HG02571 (cell line): ENCODE data around the gene HIBCH.
"Not testable (repeated sequence)": the region's sequence is repeated elsewhere in the genome, so short reads cannot be mapped to it uniquely, and the experiment has no call there.

Source experiments
- ATAC-seq: cut with Tn5 transposase; IDR thresholded peaks from one replicate; pipeline ENCODE4 v1.9.1; 2021; ENCODE audit warnings: mild to moderate bottlenecking, moderate library complexity; ENCODE audit not compliant: unreplicated experiment

HIBCH gene

DNA sequence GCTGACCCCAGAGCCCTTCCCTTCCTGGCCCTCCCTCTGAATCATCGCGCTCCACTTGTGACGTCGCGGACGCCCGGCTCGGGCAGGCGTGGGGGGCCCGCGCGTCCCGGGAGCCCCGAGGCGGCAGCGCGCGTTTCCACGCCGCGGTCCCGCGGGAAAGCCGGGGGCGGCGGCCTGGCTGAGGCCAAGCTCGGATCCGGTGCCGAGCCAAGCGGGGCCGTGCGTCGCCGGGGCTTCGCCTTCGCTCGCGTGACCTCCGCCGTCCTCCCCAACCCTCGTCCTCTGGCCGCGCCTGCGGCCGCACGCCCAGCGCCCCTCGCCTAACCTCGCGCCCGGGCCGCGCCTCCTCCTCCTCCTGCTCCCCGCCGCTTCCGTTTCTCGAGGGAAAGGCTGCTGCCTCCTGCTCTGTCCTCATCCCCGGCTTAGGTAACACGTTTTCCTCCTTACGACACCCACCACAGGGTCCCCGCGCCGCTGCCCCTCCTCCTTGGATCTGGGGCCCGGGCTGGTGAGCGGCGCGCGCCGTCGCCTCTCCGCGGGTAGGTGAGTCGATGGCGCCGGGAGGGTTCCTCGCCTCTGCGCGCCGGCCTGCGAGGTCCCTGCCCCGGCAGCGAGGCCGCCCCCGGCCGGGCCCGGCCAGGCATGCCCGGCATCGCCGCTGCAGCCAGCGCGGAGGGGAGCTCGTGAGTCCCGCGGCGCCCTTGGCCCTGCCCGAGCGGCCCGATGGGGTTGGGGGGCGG, 24.1 kb upstream of the HIBCH start, which contains the start of gene INPP1:
INPP1 (plus strand) TSS at position 54 of the 740 bp plus-strand sequence. CDS start 16,514 bp downstream, outside the sequence.
- ATAC-seq, result peak; percentile 47

DNA sequence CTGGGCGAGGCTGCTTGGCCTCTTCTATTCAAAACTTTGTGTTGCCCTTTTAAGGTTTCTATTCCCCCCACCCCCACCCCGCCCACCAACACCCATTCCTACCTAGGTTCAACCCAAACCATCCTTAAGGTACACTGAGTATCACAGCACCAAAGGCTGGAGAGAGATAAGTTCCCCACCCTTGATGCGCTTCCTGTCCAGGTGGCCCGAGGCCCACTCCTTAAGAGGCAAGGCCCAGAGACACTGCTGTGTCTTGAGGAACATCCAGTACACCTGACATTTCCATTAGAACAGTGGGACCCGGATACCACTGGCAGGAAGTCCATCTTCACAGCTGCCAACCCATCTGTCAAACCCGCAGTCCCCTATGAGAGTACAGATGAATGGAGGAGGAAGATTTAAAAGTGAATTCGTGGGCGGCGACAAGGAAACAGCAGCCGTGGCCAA, 23.5 kb upstream of the HIBCH start:
- ATAC-seq, result no peak

DNA sequence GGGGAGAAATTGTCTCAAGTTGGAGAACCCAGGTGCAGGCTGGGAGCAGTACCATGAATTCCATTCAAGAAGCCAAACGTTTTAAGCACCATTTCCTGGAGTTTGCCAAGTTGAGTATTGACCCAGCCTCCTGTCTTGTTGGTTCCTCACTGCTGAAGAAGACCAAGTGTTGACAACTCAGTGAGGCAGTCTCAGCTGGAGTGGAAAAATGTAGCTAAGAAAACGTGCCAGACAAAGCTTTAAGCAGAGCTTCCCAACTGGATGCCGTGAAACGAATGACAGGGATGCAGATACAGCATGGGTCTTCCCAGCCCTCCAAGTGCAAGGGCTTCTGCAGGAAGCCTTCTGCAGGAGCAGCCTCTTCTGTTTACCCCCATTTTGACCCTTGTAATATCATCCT, 23.0 kb upstream of the HIBCH start:
- ATAC-seq, result no peak

DNA sequence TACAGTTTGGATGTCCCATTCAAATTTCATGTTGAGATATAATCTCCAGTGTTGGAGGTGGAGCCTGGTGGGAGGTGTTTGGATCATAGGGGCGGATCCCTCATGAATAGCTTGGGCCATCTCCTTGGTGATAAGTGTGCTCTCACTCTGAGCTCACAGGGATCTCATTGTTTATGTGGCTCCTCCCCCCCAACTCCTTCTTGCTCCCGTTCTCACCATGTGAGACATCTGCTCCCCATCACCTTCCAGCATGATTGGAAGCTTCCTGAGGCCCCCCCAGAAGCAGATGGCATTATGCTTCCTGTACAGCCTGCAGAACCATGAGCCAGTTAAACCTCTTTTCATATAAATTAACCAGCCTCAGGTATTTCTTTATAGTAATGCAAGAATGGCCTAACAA, 20.7 kb upstream of the HIBCH start:
- no peak for ATAC-seq

DNA sequence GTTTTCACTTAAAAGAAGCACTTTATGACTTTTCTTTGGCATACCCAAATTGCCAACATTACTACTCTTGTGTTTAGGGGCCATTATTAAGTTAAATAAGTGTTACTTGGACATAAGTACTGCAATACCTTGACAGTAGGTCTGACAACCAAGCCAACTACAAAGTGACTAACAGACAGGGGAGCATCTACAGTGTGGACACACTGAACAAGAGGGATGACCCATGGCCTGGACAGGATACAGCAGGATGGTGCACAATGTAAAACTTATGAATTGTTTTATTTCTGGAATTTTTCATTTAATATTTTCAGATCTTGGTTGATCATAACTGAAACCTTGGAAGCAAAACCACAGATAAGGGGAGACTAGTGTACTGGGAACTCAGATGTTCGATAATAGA, 19.8 kb upstream of the HIBCH start:
- no peak for ATAC-seq

DNA sequence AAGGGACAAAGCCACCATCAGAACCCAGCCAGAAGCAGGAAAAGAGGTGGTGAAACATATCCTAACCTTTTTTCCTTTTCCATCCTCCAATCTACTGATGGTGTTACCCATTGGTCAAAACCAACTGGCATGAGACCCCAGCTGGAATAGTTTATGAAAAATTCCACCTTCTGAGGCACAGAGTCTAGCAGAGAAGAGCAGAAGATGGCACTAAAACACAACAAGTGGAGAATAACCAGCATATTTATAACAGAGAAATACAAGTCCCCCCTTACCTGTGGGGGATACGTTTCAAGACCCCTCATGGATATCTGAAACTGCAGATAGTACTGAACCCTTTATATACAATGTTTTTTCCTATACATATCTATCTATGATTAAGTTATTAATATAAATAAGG, 18.8 kb upstream of the HIBCH start:
- ATAC-seq, result no peak

DNA sequence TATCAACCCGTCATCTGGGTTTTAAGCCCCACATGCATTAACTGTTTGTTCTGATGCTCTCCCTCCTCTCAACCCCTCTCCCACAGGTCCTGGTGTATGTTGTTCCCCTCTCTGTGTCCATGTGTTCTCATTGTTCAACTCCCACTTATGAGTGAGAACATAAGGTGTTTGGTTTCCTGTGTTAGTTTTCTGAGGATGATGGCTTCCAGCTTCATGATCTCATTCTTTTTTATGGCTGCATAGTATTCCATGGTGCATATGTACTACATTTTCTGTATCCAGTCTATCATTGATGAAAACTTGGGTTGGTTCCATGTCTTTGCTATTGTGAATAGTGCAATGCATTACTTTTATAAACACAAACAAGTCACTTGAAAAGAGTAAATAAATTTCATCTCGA, 16.8 kb upstream of the HIBCH start:
- no peak for ATAC-seq

DNA sequence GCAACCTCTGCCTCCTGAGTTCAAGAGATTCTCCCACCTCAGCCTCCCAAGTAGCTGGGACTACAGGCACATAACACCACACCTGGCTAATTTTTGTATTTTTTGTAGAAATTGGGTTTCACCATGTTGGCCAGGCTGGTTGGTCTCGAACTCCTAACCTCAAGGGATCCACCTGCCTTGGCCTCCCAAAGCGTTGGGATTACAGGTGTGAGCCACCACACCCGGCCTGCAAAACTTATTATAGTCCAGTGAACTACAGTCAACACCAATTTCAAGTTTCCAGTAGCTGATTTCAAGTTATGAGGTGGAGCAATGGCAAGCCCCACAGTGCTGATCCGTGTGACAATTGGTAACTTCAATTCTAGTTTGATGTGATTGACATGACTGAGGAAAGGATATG, 16.0 kb upstream of the HIBCH start:
- ATAC-seq, result not testable (repeated sequence)

DNA sequence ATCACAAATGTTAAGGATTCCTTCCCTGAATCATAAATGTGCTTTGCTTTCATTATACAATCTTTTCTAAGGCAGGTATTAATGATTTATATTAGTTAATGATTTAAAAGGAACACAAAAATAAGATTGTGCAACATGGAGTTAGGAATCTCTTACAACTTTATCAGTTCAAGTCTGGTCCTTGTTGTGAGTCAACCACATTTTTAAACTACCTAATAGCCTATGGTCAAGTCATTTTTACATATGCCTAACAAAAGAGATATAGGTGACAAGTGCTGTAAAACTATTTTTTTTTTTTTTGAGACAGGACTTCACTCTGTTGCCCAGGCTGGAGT, 15.6 kb upstream of the HIBCH start:
- ATAC-seq, result no peak

DNA sequence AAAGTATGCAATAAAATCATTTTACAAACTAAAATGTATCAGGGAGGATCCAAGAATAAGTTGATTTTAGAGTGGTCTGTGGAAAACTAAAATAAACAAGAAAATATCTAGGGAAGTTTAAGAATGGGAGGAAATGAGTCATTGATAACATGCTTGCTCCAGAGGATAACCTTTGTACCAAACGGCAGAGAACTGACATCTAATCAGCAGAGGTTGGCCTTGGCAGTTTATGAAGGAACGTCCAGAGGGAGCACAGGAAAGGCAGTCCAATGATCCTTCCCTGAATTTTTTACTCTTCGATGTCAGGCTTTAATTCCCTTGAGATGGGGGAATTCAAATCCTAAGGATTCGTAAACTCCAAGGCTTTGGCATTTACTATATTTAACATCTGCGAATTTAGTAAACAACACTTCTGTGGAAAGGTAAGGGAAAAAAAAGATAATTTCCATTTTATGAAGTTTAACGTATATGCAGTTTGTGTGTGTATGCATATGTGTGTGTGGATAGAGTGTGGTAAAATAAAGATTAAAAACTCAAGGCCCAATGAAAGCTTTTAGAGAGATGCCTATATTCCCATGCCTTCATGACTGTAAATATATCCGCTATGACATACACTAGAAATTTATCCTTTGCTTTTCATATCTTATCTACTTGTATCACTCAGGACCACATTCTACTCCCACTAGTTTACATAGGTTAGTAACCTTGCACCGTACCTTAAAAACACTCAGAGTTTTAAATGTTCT, 15.0 kb upstream of the HIBCH start:
- no peak for ATAC-seq

DNA sequence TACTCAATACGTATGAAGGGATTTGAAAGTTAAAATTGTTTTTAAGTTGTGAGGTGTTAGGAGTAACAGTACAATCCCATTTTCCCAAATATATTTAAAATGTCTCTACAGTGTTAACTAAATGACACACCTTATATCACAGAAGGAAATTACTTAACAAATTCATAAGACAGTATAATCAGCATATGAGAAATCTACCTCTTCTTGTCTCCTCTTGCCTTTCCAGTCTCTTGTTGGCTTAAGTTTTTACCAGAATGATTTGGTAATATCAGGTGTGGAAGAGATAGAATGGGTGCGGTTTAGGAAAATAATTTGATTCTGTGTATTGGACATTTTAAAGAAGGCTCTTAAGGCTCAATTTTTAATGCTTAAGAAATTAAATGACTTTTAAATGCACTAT, 14.3 kb upstream of the HIBCH start:
- no peak for ATAC-seq

DNA sequence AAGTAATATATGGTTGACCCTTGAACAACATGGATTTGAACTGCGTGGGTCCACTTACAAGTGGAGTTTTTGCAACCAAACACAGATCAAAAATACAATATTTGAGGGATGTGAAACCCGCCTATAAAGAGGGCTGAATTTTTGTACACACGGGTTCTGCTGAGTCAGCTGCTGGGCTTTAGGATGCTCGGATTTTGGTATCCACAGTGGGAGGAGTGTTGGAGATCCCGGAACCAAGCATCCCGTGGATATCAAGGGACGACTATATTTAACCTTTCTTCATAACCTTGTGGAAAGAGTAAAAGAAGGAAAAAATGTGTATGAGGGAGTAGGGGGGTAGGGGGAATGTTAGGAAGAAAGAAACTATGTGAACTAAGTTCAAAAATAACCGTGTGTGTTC, 13.8 kb upstream of the HIBCH start:
- no peak for ATAC-seq

DNA sequence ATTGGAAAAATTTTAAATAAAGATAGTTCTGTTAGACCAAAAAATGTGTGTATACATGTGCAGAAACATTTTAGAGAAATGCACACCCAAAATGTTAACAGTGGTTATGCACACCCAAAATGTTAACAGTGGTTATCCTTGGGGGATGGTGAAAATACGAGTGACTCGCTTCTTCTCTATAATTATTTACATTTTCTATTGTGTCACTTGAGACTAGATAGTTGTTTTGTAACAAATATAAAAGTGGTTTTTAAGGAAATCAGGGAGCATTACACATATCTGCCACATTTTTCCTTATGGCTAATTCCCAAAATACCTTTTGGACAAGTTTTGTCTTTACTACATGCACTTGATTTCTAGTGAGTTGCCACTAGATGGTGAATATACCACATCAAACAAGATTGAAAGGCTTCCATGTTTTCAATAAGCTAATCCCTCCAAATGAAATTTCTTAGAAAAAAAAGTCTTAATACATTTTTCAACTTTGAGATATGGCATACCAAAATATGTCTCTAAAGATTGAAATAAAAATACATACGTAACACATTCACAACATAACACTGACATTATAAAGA, 9.0 kb upstream of the HIBCH start:
- ATAC-seq, result no peak

DNA sequence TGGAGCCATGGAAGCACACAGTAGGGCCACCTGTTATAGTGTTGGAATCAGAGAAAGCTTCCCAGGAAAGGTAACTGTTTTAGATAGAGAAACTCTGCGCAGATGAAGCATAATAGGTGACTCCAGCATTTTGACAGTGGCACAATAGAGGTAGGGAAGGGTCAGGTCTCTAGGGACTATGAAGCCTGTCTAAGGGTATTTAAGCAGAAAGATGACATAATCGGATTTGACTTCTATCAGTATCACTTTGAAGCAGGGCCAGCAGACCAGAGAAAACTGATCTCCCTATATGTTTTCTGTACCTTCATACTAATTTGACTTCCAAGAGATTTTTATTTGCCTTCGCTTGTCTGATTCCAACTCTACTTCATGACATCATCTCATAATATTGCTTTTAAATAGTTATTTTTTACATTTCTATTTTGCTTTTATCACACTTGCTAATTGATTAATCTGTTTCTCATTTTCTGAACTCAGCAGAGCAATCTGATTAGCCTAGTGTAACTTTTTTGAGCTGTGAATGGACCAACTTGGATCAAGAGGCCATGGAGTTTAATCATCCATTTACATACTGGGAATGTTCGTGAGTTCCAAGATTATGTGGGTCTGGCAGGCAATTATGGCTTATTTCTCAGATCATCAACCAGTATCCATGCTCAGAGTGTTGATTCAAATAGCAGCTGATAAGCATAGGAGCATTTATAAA, 8.4 kb upstream of the HIBCH start:
- ATAC-seq, result no peak

DNA sequence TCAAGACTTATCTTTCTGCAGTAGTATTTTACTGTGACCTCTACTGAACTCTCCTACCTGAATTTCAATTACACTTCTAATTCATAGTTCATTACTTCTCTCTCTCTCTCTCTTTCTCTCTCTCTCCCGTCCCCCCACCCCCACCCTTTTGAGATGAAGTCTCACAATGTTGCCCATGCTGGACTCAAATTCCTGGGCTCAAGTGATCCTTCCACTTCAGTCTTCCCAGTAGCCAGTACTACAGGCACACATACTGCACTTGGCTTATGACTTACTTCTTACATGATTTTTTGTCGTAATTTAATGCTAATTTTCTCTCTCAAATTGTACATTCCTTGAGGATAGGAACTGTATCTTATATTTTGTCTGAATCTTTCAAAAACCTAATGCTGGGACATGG, 6.0 kb upstream of the HIBCH start:
- ATAC-seq, result no peak

DNA sequence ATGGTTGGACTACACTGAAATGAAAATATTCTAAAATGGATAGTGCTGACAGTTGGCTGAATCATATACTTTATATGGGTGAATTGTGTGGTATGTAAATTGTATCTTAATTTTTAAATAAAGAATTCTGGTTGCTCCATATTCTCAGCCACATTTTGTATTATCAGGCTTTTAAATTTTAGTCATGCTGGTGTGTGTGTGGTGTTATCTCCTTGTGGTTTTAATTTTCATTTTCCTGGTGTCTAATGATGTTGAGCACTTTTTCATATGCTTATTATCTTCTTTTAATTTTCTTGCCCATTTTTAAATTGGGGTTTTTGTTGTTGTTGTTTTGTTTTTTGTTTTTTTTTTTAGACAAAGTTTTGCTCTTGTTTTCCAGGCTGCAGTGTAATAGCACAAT, 3.8 kb upstream of the HIBCH start:
- no peak for ATAC-seq

DNA sequence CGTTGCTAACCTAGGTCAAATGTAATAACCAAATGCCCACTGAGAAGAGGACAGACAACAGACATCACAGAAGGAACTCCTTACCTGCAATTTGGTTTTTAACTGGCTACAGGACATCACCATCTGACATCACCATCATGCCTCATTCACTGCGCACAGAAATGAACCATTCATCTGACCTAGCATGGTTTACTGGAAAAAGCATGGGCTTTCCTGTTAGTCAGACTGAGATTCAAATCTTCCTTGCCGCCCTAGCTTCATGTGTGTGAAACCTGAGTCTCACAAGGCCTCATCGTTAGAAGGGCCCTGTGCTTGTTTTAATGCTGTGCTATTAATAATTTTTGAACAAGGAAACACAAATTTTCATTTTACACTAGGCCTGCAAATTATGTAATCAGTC, 1.1 kb upstream of the HIBCH start:
- no peak for ATAC-seq

DNA sequence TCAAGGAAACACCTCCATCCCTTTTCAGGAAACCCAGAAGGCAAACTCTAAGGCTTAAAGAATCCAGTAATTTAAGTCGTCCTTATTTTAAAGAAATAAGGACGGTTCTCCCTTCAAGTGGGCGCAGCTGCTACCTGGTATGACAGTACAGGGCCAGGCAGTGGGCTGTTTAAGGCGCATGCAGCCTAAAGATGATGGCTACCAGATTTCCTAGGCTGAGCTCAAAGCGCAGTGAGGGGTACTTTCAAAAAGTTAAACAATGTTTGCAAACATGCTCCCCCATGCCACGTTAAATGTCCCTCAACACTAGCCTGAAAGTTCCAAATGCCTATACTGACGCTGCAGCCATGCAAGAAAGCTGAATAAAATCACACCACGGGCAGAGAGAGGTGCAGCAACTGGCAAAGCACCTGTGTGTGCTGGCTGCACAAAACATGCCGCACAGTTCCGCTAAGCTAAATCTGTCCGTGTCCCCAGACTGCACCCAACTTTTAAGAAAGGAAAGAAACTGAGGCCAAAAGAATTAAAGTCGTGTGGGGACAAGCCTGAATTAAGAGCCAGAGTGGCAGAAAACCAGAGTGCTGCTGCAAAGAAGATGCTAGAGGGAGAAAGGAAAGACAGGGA, 583 bp downstream of the HIBCH start:
- peak; percentile 34 for ATAC-seq

DNA sequence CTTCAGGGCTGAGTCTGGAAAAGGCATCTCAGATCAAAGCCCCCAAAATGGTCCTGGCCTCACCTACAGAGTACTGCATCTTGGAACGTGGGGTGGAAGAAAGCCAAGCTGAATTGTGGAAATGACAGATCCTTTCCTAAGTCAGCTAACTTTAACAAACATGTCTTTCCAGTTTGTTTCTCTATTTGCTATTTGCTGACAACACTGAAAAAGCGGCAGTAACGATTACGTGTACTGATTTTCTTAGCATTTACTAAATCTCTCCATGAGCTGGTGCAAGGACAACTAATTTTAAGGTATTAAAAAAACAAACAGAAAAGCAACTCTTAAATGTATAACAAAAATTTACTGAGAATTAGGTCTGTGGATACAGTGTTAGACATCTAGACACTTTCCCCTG, 1.1 kb downstream of the HIBCH start:
- ATAC-seq, result no peak

DNA sequence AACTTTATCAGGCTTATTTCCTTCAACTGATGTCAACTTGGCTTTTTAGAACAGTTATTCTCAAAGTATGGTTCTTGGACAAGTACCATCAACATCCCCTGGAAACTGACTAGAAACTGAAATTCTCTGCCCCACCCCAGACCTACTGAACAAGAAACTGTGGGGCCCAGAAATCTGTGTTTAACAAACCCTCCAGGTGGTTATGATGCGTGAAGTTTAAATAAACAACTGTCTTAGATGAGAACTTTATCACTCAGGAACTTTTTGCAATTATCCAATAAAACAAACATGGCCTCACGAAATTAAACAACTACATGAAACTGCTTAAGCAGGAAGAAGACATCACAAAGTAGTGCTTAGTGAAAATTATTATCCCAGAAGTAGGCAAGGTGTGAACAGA, 4.4 kb downstream of the HIBCH start:
- ATAC-seq, result no peak

DNA sequence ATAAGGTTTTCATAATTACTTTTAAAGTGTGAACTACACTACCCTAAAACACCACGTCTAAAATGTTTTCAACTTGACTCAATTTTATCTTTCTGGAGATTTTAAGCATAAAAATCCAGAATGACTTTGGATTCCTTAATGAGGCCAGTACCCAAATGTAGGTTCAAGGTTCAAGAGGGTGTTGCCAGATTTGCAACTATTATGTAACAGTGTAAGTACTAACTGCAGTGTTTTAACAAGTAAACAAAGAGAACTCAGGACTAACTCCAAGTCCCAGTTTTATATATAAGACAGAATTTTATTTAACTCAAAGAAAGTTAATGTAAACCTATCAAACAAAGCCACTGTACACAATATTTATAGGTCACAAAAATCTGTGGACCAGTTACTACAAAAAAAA, 5.7 kb downstream of the HIBCH start:
- ATAC-seq, result no peak
